GM18511 (cell line): Measurements from ENCODE around the gene KLHL4.
"Not testable (repeated sequence)": the region's sequence is repeated elsewhere in the genome, so short reads cannot be mapped to it uniquely, and the experiment has no call there.

Experiments used
- ATAC-seq: cut with Tn5 transposase; IDR thresholded peaks from one replicate; pipeline ENCODE4 v1.9.1; 2021; ENCODE audit warnings: mild to moderate bottlenecking, moderate library complexity; ENCODE audit not compliant: unreplicated experiment

The KLHL4 gene, protein sequence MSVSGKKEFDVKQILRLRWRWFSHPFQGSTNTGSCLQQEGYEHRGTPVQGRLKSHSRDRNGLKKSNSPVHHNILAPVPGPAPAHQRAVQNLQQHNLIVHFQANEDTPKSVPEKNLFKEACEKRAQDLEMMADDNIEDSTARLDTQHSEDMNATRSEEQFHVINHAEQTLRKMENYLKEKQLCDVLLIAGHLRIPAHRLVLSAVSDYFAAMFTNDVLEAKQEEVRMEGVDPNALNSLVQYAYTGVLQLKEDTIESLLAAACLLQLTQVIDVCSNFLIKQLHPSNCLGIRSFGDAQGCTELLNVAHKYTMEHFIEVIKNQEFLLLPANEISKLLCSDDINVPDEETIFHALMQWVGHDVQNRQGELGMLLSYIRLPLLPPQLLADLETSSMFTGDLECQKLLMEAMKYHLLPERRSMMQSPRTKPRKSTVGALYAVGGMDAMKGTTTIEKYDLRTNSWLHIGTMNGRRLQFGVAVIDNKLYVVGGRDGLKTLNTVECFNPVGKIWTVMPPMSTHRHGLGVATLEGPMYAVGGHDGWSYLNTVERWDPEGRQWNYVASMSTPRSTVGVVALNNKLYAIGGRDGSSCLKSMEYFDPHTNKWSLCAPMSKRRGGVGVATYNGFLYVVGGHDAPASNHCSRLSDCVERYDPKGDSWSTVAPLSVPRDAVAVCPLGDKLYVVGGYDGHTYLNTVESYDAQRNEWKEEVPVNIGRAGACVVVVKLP

DNA sequence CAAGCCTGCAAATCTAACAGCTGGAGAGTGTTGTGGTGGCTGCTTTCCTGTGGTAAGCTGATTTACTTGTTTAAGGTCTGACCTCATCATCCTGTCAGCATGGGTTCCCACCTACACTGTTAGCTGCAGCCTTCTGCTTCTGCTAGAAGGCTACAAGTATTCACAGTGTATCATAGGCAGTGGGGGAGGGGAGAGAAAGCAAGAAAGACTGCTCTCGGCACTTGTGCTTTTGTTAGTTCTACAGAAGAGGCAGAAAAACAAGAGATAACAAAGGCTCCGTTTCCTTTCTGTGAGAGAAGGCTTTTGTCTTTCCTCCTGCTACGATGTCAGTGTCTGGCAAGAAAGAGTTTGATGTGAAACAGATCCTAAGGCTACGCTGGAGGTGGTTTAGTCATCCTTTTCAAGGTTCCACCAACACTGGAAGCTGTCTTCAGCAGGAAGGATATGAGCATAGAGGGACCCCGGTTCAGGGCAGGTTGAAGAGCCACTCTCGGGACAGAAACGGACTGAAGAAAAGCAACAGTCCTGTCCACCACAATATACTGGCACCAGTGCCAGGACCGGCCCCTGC is at the start of gene KLHL4:
TSS of gene KLHL4 (plus strand) at position 232 of the 571 bp plus-strand sequence. CDS start at position 324, 92 bp downstream.
- no peak for ATAC-seq

DNA sequence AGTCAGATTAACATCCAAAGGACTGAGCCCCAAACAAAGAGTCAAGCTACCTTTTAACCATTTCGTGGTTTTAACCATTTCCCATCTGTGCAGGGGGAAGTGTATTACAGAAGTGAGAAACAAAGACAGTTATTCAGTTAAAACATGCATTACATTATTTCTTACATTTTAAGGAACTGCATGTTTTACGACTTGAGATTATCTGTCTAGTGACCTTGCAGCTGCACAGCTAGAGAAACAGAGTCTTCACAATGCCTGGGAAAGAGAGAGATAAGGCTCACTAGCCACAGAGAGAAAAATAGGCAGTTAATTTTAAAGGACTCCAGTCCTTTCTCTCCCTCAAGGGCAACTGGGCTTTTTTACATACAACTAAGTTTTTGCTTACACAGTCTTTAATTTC is 48.7 kb upstream of the KLHL4 start:
- ATAC-seq = no peak

DNA sequence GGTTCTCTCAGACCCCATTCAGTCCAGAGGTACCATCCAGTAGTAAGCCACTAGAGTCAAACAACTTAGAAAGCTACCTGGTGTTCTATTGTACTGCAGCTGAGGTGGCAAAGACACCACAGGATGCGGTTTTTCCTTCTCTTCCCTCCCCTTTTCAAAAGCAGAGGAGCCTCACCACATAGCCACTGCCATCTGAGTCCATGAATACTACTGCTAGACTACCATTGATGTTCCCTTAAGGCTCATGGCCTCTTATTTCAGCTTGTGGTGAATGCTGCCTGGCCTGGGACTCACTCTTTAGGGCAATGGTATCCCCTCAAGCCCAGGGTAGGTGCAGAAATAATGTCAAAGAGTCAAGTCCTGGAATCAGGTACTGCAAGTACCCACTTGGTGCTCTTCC is 41.8 kb upstream of the KLHL4 start:
- no peak for ATAC-seq

DNA sequence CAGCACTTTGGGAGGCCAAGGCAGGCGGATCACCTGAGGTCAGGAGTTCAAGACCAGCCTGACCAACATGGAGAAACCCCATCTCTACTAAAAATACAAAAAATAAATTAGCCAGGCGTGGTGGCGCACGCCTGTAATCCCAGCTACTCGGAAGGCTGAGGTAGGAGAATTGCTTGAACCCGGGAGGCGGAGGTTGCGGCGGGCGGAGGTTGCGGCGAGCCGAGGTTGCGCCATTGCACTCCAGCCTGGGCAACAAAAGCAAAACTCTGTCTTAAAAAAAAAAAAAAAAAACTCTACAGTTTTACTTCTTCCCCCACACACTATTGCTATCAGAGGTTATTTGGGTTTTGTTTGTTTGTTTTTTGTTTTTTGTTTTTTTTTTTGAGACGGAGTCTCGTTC is 38.9 kb upstream of the KLHL4 start:
- not testable (repeated sequence) for ATAC-seq

DNA sequence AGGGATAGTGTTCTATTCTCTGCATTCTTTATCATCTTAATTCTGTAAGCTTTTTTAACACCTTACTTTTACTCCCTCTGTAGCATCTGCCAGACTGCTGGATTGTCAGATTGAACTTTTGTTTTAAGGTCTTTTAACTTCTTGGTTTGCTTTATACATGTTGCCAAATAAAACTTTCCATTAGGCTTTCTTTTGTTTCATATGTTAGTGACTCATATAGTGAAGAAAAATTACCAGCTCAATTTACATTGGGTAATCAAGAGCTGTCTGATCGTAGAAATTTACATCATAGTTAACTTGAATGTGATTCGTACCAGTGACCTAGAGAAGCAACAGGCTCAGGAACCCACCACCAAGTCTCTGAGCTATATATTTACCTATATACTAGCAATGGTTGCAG is 28.5 kb upstream of the KLHL4 start:
- no peak for ATAC-seq

DNA sequence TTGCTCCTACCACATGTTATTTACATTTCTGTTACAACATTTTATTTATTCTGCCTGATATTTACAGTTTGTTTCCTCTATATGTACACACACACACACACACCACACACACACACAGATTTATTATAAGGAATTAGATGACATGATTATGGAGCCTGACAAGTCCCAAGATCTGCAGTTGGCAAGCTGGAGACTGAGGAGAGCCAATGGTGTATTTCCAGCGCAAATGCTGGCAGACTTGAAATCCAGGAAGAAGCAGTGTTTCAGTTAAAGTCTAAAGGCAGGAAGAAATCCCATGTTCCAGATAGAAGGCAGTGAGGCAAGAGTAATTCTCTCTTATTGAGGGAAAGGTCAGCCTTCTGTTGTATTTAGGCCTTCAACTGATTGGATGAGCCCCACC is 1.8 kb upstream of the KLHL4 start:
- ATAC-seq = no peak

DNA sequence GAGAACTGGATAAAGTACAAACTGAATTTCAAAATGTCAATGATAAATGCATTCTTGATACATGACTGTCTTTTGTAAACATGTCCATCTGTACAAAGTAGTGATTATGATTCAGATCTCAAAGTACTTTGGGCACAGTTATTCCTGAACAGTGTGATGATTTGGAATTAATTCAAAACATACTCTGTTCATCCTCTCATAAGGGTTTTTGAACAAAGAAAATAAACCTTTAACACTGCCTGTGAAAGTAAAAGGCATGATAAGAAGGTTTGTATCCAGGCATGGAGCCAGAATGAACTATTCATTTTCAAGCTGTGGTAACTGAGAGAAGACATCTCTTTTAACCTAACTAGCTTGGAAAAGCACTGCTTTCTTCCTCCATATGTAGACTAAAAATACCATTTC is 883 bp upstream of the KLHL4 start:
- no peak for ATAC-seq

DNA sequence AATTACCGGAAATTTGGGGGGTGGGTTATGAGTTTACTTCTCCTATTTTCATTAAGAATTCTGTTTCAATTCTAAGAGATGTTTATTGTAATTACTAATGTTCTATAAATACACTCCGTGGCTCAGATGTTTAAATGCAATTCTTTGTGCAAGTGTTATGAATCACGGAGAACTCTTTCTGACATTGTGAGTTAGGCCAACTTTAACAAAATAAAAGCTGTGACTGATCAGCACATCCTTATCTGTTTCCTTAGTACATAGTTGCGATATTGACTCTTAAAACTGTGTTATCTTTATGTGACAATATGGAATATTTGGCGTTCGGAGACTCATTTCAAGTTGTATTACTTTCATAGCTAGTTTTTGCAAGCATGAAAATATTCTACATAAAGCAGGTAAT is 902 bp downstream of the KLHL4 start:
- ATAC-seq = no peak

DNA sequence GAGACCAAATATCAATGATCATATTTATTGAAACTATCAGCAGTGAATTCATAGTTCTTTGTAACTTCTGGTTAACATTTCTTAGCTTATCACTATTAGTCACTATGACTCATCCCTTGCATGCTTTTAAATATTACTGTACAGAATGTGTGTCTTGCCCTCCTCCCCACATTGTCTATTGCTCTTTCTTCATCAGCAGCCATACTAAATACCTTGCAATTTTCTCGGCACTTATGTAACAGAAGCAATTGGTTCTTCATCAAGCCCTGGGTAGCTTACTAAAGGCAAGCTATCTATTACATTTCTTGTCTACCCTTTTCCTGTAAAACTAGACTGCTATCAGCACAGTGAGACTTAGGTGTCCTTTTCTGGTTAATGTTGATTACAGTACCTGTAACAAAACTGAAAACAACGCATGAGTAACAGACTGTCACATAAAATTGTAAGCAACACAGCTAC is 8.2 kb downstream of the KLHL4 start:
- ATAC-seq = no peak

DNA sequence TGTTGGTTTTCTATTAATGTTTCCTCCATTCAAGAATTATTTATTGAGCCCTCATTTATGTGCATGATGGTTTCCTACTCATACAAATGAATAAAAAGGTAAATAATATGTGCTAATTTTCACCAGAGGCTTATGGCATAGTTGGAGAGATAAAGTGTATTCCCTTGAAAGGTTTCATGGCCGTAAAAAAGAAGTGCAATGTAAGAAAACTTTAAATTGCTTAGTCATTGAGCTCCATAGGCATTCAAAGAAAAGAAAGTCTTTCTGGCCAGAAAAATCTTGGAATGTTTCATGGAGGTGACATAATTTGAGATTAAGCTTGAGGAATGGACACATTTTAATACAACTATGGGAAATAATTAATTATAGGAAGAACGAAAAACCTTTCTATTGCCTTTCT is 8.7 kb downstream of the KLHL4 start:
- no peak for ATAC-seq

DNA sequence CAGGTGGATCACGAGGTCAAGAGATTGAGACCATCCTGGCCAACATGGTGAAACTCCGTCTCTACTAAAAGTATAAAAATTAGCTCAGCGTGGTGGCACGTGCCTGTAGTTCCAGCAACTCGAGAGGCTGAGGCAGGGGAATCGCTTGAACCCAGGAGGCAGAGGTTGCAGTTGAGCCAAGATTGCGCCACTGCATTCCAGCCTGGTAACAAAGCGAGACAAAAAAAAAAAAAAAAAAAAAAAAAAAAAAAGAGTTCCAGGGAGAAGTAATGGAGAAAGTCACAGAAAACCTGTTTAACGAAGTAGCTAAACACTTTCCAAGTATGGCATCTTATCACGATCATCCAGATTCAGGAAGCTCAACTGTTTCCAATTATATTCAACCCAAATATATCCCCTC is 10.9 kb downstream of the KLHL4 start:
- no peak for ATAC-seq

DNA sequence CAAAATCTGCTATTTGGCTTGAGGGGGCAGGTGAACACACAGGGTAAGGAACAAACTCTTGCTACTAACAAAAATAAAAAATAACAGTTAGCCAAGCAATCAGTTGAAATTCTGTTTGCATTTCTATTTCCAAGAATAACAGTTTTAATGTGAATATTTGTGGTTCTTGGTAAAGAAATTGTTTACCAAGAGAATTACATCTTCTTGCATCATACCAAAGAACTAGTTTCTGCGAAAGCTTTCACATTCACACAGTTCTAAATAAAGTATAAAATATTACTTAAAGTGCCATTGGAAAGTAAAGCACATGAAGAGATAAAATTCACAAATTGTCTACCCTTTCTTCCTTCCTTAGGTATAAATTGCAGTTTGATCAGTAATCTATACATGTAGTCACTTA is 54.4 kb downstream of the KLHL4 start:
- ATAC-seq = no peak

DNA sequence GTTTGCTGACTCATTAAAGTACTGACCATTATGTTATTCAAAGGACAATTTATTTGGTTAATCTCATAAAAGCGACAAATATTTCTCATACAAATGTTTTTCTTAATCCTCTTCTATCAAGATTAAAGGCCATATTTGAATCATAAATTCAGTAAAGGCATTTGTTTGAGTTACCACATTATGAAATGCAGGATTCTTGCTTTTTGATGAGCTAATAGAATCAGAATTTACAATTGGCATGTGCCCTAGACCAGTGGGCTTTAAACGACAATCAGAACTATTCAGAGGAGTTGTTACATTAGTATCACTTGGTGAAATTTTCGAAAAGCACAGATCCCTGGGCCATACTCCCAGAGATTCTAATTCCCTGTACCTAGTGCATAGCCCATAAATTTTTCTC is 55.3 kb downstream of the KLHL4 start:
- no peak for ATAC-seq

DNA sequence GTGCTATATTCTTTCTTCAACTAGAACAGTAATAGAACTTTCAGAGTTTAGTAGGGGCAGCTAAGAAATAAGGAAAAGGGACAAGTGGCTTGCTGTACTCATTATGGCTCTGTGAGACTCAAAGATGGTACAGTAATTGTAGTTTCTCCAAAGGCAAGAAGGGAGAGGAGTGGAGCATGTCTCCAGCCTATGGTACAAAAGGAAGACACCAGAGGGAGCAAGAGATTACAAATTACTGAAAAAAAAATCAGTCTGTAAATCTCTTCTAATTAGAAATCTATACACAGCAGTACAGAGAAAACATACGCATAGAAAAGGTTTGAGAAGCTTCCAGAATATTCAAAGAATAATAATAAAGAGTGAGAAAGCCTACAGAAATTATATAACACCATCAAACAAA is 61.4 kb downstream of the KLHL4 start:
- no peak for ATAC-seq

DNA sequence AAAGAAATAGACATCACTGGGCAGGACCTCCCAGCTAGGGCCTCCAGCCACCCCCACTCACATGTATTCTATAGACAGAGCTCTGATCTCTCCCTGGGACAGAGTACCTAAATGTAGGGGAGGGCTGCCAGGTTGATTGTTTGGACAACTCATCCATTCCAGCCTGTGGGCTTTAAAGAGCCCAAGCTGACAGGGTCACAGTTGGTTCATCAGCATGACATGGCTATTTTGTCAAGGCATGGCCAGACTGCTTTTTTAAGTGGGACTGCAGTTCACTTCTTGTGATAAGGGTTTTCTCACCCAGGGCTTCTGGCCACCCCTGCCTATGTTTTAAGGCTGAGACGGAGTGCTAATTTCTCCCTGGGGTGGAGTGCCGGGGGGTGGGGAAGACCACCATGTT is 63.3 kb downstream of the KLHL4 start:
- no peak for ATAC-seq

DNA sequence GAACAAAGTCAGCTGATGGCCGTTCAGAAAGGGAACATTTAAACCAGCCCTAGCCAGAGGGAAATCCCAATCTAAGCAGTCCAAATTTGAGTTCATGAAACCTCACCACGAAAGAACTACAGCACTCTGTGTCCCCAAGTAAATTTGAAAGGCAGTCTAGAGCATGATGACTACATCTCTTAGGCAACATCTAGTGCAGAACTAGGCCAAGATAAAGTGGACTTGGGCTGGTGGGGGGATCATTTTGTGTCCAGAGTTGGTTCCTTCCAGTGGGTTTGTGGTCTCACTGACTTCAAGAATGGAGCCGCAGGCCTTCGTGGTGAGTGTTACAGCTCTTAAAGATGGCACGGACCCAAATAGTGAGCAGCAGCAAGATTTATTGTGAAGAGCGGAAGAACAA is 64.9 kb downstream of the KLHL4 start:
- no peak for ATAC-seq

DNA sequence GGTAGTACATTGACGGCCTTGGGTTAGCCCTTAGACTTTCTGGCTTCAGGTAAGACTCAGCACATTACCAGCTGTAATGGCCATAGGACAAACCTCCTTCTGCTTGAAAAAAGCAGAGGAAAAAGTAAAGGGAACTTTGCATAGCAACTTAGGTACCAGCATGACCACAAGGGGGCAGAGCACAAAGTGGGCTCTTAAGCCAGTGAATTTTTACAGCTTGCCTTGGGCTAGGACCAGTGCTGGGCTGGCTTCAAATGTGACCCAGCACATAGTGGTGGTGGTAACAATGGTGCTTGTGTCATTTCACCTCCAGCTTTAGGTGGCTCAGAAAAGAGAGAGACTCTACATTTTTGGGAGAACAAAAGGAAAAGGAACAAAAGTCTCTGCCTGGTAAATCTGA is 66.1 kb downstream of the KLHL4 start:
- no peak for ATAC-seq

DNA sequence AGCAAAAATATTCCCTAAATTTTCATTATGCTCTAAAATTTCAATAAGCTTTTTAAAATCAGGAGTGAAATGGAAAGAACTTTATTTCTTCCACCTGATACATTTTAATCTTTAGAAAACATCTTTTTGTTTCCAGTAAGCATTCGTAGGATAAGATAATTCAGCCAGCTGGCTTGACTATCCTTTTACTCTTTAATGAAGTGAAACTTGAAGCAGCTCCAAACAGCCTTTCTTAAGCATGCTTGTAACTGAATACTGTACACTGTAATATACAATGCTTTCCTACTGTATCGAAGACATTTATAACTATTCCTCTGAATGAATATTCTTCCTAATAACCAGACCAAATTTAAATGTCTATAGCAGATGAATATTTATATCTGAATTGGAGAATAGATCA is 98.8 kb downstream of the KLHL4 start:
- ATAC-seq = no peak

DNA sequence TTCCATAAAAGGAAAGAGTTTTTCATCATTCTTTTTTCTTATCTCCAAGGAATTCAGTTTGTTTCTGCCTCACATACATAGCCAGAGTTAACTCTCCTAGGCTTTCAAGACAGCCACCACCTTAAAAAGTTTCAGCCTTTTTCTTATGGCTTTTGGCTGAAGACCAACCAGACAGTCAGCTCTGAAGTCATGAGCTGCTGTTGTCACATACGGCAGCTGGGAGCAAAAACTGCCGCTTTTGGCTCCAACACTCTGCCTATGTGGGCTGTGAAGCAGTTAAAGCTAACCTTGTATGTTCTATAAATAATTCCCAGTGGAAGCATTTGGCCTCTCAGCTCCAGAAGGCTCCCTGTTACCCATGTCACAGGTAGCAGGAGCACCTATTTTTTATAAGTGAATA is 104.1 kb downstream of the KLHL4 start:
- ATAC-seq = no peak

DNA sequence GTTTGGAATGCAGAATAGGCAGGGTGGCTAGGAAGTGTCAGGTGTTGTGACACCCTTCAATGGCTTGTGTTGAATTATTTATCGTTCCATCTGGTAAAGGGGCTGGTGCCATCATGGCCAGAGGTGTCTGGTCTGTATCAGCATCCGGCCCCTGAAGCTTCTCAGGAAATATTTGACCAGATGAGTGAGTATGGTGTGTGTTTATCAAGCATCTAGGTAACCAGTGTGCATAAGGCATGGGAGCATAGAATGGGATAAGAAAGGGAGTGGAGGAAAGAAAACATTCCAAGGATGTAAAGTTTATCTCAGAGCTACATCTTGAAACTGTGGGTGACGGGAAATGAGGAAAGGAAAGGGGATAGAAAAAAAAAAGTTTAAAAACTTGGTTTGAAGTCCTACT is 109.4 kb downstream of the KLHL4 start:
- no peak for ATAC-seq

DNA sequence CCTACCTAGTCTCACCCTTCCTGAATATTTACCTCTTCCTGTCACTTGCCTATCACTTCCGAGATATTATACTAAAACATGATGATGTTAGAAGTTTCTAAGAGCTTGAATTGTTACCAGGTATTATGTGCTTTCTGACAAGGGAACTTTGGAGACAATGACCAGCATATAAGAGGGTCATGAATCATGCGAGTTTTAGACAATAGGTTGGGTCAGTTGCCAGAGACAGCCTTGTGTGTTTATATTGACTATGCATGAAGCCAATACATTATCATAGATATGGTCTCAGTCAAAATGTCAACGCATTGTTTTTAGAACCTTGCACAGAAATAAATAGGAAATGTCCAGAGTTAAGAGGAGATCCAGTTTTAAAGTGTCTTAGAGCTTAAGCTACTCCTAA is 116.8 kb downstream of the KLHL4 start:
- no peak for ATAC-seq

DNA sequence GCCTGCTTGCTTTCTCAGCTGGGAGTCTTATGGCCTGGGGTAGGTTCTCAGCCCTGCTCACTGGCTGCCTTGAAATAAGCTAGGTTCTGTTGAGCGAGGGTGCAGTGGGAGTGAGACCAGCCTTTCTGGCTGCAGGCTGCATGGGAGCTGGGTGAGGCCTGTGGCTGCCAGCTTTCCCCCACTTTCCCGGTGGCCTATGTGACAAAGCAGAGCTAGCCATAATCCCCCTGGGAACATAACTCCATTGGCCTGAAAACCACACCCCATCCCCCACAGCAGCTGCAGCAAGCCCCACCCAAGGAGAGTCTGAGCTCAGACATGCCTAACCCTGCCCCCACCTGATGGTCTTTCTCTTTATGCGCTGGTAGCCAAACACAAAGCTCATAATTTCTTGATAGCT is 118.9 kb downstream of the KLHL4 start:
- ATAC-seq = no peak
